IPS-15b (cell line): ENCODE measurements around the gene RNASE8.
A peak's percentile ranks its signal among the peaks of the same experiment; 100 is the strongest.

Experiments used
- H3K27me3 ChIP-seq: one replicate; pipeline ENCODE4 v1.6.1; 2013; ENCODE audit warnings: low read length; ENCODE audit not compliant: control insufficient read depth, insufficient read depth
- H3K36me3 ChIP-seq: one replicate; pipeline ENCODE4 v1.6.1; 2013; ENCODE audit warnings: low read length; ENCODE audit not compliant: control insufficient read depth, insufficient read depth
- H3K4me1 ChIP-seq: one replicate; pipeline ENCODE4 v1.6.1; 2013; ENCODE audit warnings: mild to moderate bottlenecking, low read length; ENCODE audit not compliant: control insufficient read depth, insufficient read depth
- H3K4me3 ChIP-seq: one replicate; pipeline ENCODE4 v1.5.1; 2013; ENCODE audit warnings: low read depth, low read length
- H3K9ac ChIP-seq: one replicate; pipeline ENCODE4 v1.6.1; 2013; ENCODE audit warnings: low read depth, mild to moderate bottlenecking, low read length
- H3K9me3 ChIP-seq: one replicate; pipeline ENCODE4 v1.6.1; 2013; ENCODE audit warnings: mild to moderate bottlenecking, low read length; ENCODE audit not compliant: control insufficient read depth, insufficient read depth

RNASE8 gene

GRCh38 chr14:21100931-21101330 lies 43.3 kb downstream of the RNASE8 start, which contains the start of gene TMEM253:
TSS of gene TMEM253 (plus strand) at chr14:21101066. CDS start at chr14:21101344, 278 bp downstream.
- Histone ChIP-seq H3K27me3 (no peaks in the 10 kb centered on the region), H3K9ac (no peak within 1 kb of the TSS), H3K4me3 (no peak within 1 kb of the TSS), H3K4me1 (peaks cover 35% of the 10 kb centered on the region), H3K9me3 (no peaks in the 10 kb centered on the region), H3K36me3 (no peaks in the 10 kb centered on the region)

- Histone ChIP-seq H3K4me3 (peak overlapping the region; percentile 95), H3K36me3 (no peaks in the 10 kb centered on the region), H3K9ac (no peak overlapping the region), H3K27me3 (no peaks in the 10 kb centered on the region), H3K9me3 (no peaks in the 10 kb centered on the region), H3K4me1 (peaks cover 32% of the 10 kb centered on the region)
Measured at GRCh38 chr14:21101802-21102413, 44.3 kb downstream of the RNASE8 start.

DNA sequence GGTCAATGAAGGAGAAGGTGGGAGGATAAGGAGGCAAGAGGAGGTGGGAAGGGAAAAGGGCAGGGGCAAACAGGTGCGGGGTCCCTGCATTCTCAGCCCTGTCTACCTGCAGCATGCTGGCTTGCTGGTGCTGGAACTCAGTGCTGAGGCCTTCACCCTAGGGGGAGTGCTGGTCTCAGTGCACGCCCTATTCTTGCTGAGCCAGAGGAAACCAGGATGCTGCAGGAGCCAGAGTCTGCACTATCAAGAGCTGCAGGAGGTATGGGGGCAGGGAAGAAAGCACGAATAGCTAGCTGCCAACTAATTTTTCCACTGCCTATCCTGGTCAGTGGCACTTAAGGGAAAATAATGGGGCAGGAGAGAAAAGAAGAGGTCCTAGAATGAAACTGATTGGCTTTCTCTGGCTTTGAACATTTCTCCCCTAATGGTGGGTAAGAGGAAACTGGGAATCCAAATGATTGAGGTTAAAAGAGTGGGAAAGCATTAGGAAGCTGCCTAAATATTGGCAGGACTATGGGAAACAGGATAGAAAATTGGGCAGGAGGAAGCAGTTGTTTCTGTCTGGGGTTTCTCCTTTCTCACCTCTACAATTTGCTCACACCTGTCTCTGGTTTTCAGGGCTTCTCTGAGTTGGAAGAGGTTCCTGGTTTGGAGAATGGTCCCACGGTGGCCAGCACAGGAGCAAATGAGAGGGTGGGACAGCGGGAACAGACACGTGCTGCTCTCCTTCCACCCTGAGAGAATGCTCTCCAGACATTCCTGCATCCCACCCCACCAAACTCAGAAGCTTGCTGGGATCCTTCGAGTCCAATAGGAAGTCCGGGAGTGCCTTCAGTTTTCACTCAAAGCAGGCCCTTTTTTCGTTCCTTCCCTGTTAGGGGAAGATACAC lies 45.1 kb downstream of the RNASE8 start:
- Histone ChIP-seq H3K9ac (no peak overlapping the region), H3K4me1 (peaks cover 31% of the 10 kb centered on the region), H3K4me3 (peak overlapping the region; percentile 95)

DNA sequence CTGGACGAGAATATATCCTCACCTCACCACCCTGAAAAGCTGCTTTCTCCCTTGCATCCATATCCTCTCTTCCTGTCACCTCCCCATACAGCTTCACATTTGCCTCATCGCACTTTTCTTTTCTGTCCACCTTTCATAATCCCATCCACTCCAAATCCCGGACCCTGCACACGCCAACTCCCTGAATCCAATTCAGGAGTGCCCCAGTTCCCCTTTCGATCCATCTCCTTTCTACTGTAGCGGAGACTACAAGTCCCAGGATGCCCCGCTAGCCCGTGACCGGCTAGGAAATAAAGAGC lies 45.7 kb downstream of the RNASE8 start:
- Histone ChIP-seq H3K4me1 (peaks cover 31% of the 10 kb centered on the region), H3K4me3 (peak overlapping the region; percentile 95), H3K9ac (peak overlapping the region; percentile 99), H3K36me3 (no peaks in the 10 kb centered on the region), H3K27me3 (no peaks in the 10 kb centered on the region), H3K9me3 (no peaks in the 10 kb centered on the region)

More for the DNA sequence above, 45.1 kb downstream of the RNASE8 start:
- H3K36me3 ChIP-seq, result no peaks in the 10 kb centered on the region
- H3K27me3 ChIP-seq, result no peaks in the 10 kb centered on the region
- no peaks in the 10 kb centered on the region for H3K9me3 ChIP-seq

DNA sequence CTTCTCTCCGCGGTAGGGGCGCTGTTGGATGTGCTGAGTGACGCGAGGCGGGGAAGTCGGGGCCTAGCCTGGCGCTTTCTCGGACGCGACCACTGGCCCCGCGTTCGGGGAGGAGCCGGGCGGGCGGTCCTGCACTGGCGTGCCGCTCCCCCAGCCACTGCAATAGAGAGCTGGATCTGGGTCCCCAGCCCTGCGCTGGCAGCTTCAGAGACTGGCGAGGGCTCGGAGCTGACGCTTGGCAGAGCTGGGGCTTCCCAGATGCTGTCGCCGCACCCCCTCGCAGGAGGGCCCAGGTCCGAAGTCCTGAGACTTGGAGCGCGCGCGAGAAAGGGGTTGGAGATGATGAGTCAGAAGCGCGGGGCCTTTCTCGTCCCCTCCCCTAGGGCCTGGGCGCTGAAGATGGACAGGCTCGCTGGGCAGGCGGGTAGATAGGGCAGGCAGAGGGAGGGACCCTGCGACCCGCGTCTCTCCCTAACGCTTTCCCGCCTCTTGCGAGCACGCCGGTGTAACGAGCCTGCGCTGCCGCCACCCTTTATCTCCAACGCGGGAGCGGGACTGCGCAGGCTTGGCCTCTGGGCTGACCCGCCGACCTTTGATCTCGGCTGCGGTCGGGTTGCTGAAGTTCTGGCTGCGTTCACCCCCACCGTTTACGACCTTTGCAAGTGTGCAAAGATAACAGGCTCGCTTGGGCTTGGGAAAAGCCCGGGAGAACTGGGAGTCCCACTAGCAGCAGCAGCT lies 46.3 kb downstream of the RNASE8 start:
- H3K4me1 ChIP-seq, result peaks cover 31% of the 10 kb centered on the region
- H3K4me3 ChIP-seq, result peak overlapping the region; percentile 95
- H3K36me3 ChIP-seq, result no peaks in the 10 kb centered on the region

GRCh38 chr14:21104448-21105060 lies 46.9 kb downstream of the RNASE8 start:
- peak overlapping the region; percentile 95 for H3K4me3 ChIP-seq
- no peaks in the 10 kb centered on the region for H3K27me3 ChIP-seq
- no peaks in the 10 kb centered on the region for H3K9me3 ChIP-seq
- peaks cover 29% of the 10 kb centered on the region for H3K4me1 ChIP-seq
- H3K9ac ChIP-seq, result peak overlapping the region; percentile 99
- H3K36me3 ChIP-seq, result no peaks in the 10 kb centered on the region

More for the DNA sequence above, 46.3 kb downstream of the RNASE8 start:
- no peaks in the 10 kb centered on the region for H3K27me3 ChIP-seq
- H3K9me3 ChIP-seq, result no peaks in the 10 kb centered on the region
- peak overlapping the region; percentile 99 for H3K9ac ChIP-seq

DNA sequence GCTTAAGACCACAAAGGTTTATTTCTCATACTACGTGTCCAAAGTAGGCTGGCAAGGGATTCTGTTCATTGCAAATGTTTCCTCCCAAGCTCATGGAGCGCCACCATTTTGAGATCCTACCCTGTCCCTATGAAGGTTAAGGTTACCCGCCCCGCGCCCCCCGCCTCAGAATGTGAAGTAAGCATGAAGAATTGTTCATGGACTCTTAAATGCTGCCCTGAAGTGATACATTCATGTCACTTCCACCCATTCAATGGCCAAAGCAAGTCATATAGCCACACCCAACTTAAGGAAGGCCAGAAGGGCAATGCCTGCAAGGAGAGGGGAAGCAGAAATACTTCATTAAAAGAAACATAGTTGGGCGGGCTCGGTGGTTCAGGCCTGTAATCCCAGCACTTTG lies 47.5 kb downstream of the RNASE8 start:
- peak overlapping the region; percentile 12 for H3K9ac ChIP-seq
- H3K27me3 ChIP-seq, result no peaks in the 10 kb centered on the region
- no peaks in the 10 kb centered on the region for H3K9me3 ChIP-seq
- no peaks in the 10 kb centered on the region for H3K36me3 ChIP-seq
- H3K4me1 ChIP-seq, result peaks cover 25% of the 10 kb centered on the region
- H3K4me3 ChIP-seq, result no peak overlapping the region

DNA sequence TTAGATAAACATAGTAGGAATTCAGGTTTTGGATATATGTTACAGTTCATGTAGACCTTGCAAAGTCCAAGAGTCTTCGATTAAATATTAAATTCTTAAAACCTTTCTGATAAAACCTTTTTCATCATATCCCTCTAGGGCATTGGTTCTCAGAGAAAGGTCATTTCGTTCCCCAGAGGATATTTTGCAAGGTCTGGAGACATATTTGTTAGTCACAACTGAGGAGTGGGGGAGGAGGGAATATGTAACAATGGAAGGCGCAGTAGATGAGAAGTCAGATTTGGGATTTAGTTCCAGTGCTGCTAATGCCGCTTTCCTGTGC lies 48.5 kb downstream of the RNASE8 start:
- Histone ChIP-seq H3K4me1 (peaks cover 25% of the 10 kb centered on the region), H3K9ac (no peak overlapping the region), H3K27me3 (no peaks in the 10 kb centered on the region), H3K4me3 (no peak overlapping the region), H3K36me3 (no peaks in the 10 kb centered on the region), H3K9me3 (no peaks in the 10 kb centered on the region)

GRCh38 chr14:21106498-21107282 lies 49.1 kb downstream of the RNASE8 start:
- Histone ChIP-seq H3K9me3 (no peaks in the 10 kb centered on the region), H3K27me3 (no peaks in the 10 kb centered on the region), H3K4me3 (no peak overlapping the region), H3K4me1 (peaks cover 23% of the 10 kb centered on the region), H3K36me3 (no peaks in the 10 kb centered on the region), H3K9ac (no peak overlapping the region)

- Histone ChIP-seq H3K9me3 (no peaks in the 10 kb centered on the region), H3K9ac (no peak overlapping the region), H3K36me3 (no peaks in the 10 kb centered on the region), H3K27me3 (no peaks in the 10 kb centered on the region), H3K4me1 (peaks cover 17% of the 10 kb centered on the region), H3K4me3 (no peak overlapping the region)
Measured at GRCh38 chr14:21107283-21107800, 49.7 kb downstream of the RNASE8 start.
